Activated CD8-positive, alpha-beta T cell treated with anti-CD3 and anti-CD28 coated beads for 36 hours (primary cell): ENCODE data around the gene TMEM9B. TPM values are rescaled to one million over a fixed set of nuclear protein-coding genes. Genes with fewer than 3 reads are reported as not detected.

Experiments used
- ATAC-seq: fragments of 200-7000 bp; cut with Tn5 transposase; one replicate; pipeline ENCODE4 v1.10.0; 2021; ENCODE audit warnings: mild to moderate bottlenecking, moderate library complexity
- CTCF ChIA-PET: fragments of 350-600 bp; sonication (Branson Sonifier 250); formaldehyde crosslinking; loops from one replicate; lab custom pipeline; 2021; ENCODE audit warnings: antibody characterized with exemption; lab: Charles Lee
- POLR2A ChIA-PET: fragments of 350-600 bp; sonication (Branson Sonifier 250); formaldehyde crosslinking; loops from one replicate; lab custom pipeline; 2021; ENCODE audit warnings: antibody characterized with exemption; lab: Charles Lee
- DNase-seq: peaks from one replicate; pipeline ENCODE4 v3.0.0-alpha.2; 2020
- H3K27ac Mint-ChIP-seq: one replicate; pipeline ENCODE4 v1.8.0; 2021; ENCODE audit warnings: mild to moderate bottlenecking, mixed read lengths
- H3K27me3 Mint-ChIP-seq: one replicate; pipeline ENCODE4 v1.8.0; 2021; ENCODE audit warnings: mixed read lengths
- H3K36me3 Mint-ChIP-seq: one replicate; pipeline ENCODE4 v1.8.0; 2021; ENCODE audit warnings: low read depth, mixed read lengths
- H3K4me1 Mint-ChIP-seq: one replicate; pipeline ENCODE4 v1.8.0; 2021; ENCODE audit warnings: low read depth, mixed read lengths
- H3K4me3 Mint-ChIP-seq: one replicate; pipeline ENCODE4 v1.8.0; 2021; ENCODE audit warnings: mild to moderate bottlenecking, moderate library complexity, mixed read lengths
- H3K9me3 Mint-ChIP-seq: one replicate; pipeline ENCODE4 v1.8.0; 2021; ENCODE audit warnings: mixed read lengths
- CTCF ChIP-seq: fragments of 200-600 bp; IDR thresholded peaks from one replicate; pipeline ENCODE4 v1.8.0; 2022; ENCODE audit warnings: antibody characterized with exemption, mild to moderate bottlenecking
- intact Hi-C: fragments of 100-400 bp; cut with micrococcal nuclease; formaldehyde crosslinking; loops from one replicate; pipeline ENCODE4 v1.10.0; 2022
- total RNA-seq, 2 experiments: library from RNA; stranded (reverse); gene quantifications; one replicate each; pipeline ENCODE4 v1.2.3, GENCODE V29; 2021

TMEM9B gene
- total RNA-seq, 2 experiments from 2014 or later = 14.6 to 16.3 TPM

GRCh38 chr11:8973121-8973520, 8.9 kb upstream of the TMEM9B start:
- no peak overlapping the region for H3K27ac Mint-ChIP-seq
- H3K4me1 Mint-ChIP-seq = no peaks in the 10 kb centered on the region
- intact Hi-C loops = no loop called here
- no peaks in the 10 kb centered on the region for H3K36me3 Mint-ChIP-seq
- no peak for ATAC-seq
- no peaks in the 10 kb centered on the region for H3K9me3 Mint-ChIP-seq
- no peak for TF ChIP-seq CTCF
- POLR2A ChIA-PET = no interaction called here
- H3K4me3 Mint-ChIP-seq = no peak overlapping the region
- H3K27me3 Mint-ChIP-seq = no peaks in the 10 kb centered on the region
- CTCF ChIA-PET = interaction anchor here (1.5 to 2.5 kb wide), 2 partner anchors 13 to 58 kb away, joined by 3 to 6 read pairs; no protein-coding TSS in a partner anchor
- DNase-seq = no peak

- Mint-ChIP-seq H3K27me3 (no peaks in the 10 kb centered on the region), H3K4me3 (no peak overlapping the region), H3K9me3 (no peaks in the 10 kb centered on the region), H3K36me3 (no peaks in the 10 kb centered on the region), H3K4me1 (no peaks in the 10 kb centered on the region), H3K27ac (no peak overlapping the region)
- DNase-seq (no peak), ATAC-seq (no peak)
- TF ChIP-seq CTCF = no peak
- POLR2A ChIA-PET = interaction anchor here (1.2 kb wide), 1 partner anchor 16 kb away, joined by 4 read pairs; no protein-coding TSS in a partner anchor
- CTCF ChIA-PET = interaction anchor here (1.1 kb wide), 1 partner anchor 12 kb away, joined by 6 read pairs; no protein-coding TSS in a partner anchor
- intact Hi-C loops = no loop called here
These were observed 7.7 kb upstream of the TMEM9B start for GRCh38 chr11:8971924-8972316.

GRCh38 chr11:8971196-8971923, 7.1 kb upstream of the TMEM9B start:
- ATAC-seq (no peak), DNase-seq (no peak)
- Mint-ChIP-seq H3K27me3 (no peaks in the 10 kb centered on the region), H3K36me3 (no peaks in the 10 kb centered on the region), H3K4me3 (no peak overlapping the region), H3K9me3 (no peaks in the 10 kb centered on the region), H3K4me1 (peaks cover 2% of the 10 kb centered on the region), H3K27ac (no peak overlapping the region)
- ChIA-PET POLR2A (interaction anchor here (1.2 kb wide), 1 partner anchor 17 kb away, joined by 4 read pairs; no protein-coding TSS in a partner anchor), CTCF (interaction anchor here (1.1 kb wide), 1 partner anchor 12 kb away, joined by 6 read pairs; no protein-coding TSS in a partner anchor)
- intact Hi-C loops = no loop called here
- no peak for TF ChIP-seq CTCF

- H3K4me3 Mint-ChIP-seq = no peak overlapping the region
These were observed 2.9 kb upstream of the TMEM9B start for GRCh38 chr11:8967184-8967583.

More at GRCh38 chr11:8967184-8967583, 2.9 kb upstream of the TMEM9B start:
- CTCF ChIA-PET = no interaction called here
- Mint-ChIP-seq H3K4me1 (peaks cover 15% of the 10 kb centered on the region), H3K36me3 (no peaks in the 10 kb centered on the region), H3K9me3 (no peaks in the 10 kb centered on the region), H3K27me3 (no peaks in the 10 kb centered on the region), H3K27ac (no peak overlapping the region)
- TF ChIP-seq CTCF = no peak
- POLR2A ChIA-PET = no interaction called here
- DNase-seq (no peak), ATAC-seq (no peak)
- intact Hi-C loops = no loop called here
